OCI-LY7 (cell line): Measurements from ENCODE around the gene SPRYD7. TPM values are rescaled to one million over a fixed set of nuclear protein-coding genes. Genes with fewer than 3 reads are reported as not detected.

Experiments used
- BruUV-seq: library from RNA; stranded (reverse); fragments of 400-500 nt; replicated peaks from 2 replicates; lab custom pipeline; 2021; lab: Mats Ljungman, UMichigan
- CTCF ChIA-PET: fragments of 300-600 bp; sonication (Branson Sonifier 250); formaldehyde crosslinking; loops from one replicate; lab custom pipeline; 2022; ENCODE audit warnings: antibody characterized with exemption; ENCODE audit not compliant: unreplicated experiment; lab: Charles Lee
- POLR2A ChIA-PET: fragments of 300-600 bp; sonication (Branson Sonifier 250); formaldehyde crosslinking; loops from one replicate; lab custom pipeline; 2022; ENCODE audit warnings: antibody characterized with exemption; lab: Charles Lee
- DNase-seq: peaks from one replicate; pipeline ENCODE4 v3.0.0-alpha.2; 2015; ENCODE audit warnings: low spot score
- H2AFZ ChIP-seq: fragments of 200-600 bp; sonication (generic), shearing (Covaris generic); 2 replicates; pipeline ENCODE4 v1.6.1; 2014; ENCODE audit warnings: mild to moderate bottlenecking, antibody characterized with exemption, low read length, moderate library complexity
- H3K27ac ChIP-seq: fragments of 200-600 bp; sonication (generic); 2 replicates; pipeline ENCODE4 v1.5.1; 2014; ENCODE audit warnings: mixed run types, low read depth, mild to moderate bottlenecking, moderate library complexity, low read length, inconsistent platforms; ENCODE audit not compliant: poor library complexity, severe bottlenecking
- H3K36me3 ChIP-seq: fragments of 200-600 bp; sonication (generic); 2 replicates; pipeline ENCODE4 v1.6.1; 2014; ENCODE audit warnings: mild to moderate bottlenecking, antibody characterized with exemption, low read length, moderate library complexity, mixed read lengths; ENCODE audit not compliant: insufficient read depth
- H3K4me1 ChIP-seq: fragments of 200-600 bp; sonication (generic); 2 replicates; pipeline ENCODE4 v1.5.1; 2014; ENCODE audit warnings: mild to moderate bottlenecking, low read length; ENCODE audit not compliant: insufficient read depth, poor library complexity, severe bottlenecking
- H3K4me2 ChIP-seq: fragments of 200-600 bp; sonication (generic); 2 replicates; pipeline ENCODE4 v1.6.1; 2014; ENCODE audit warnings: mild to moderate bottlenecking, low read length
- H3K4me3 ChIP-seq: fragments of 200-600 bp; sonication (generic); 2 replicates; pipeline ENCODE4 v1.5.1; 2014; ENCODE audit warnings: mild to moderate bottlenecking, low read depth, low read length; ENCODE audit not compliant: poor library complexity, severe bottlenecking
- H3K79me2 ChIP-seq: fragments of 200-600 bp; sonication (generic); 2 replicates; pipeline ENCODE4 v1.6.1; 2016; ENCODE audit warnings: low read depth, mild to moderate bottlenecking, low read length, moderate library complexity, mixed read lengths; ENCODE audit not compliant: insufficient read depth
- H3K9me2 ChIP-seq: fragments of 200-600 bp; sonication (generic); 2 replicates; pipeline ENCODE4 v1.6.1; 2016; ENCODE audit warnings: mild to moderate bottlenecking, low read length, mixed read lengths; ENCODE audit not compliant: insufficient read depth
- H3K9me3 ChIP-seq: fragments of 200-600 bp; sonication (generic); 2 replicates; pipeline ENCODE4 v1.6.1; 2014; ENCODE audit warnings: mild to moderate bottlenecking, mixed run types, low read length, mixed read lengths
- H4K20me1 ChIP-seq: fragments of 200-600 bp; sonication (generic); 2 replicates; pipeline ENCODE4 v1.6.1; 2014; ENCODE audit warnings: mild to moderate bottlenecking, antibody characterized with exemption, low read length, moderate library complexity, mixed read lengths; ENCODE audit not compliant: insufficient read depth
- CTCF ChIP-seq: fragments of 200-600 bp; sonication (generic); conservative IDR thresholded peaks from 2 replicates; pipeline ENCODE4 v1.5.1; 2014; ENCODE audit warnings: mild to moderate bottlenecking, antibody characterized with exemption, low read length, moderate library complexity, mixed read lengths
- EZH2phosphoT487 ChIP-seq: fragments of 200-600 bp; sonication (generic); IDR thresholded peaks from 2 replicates; pipeline ENCODE4 v1.6.1; 2018; ENCODE audit warnings: low read depth, borderline replicate concordance, mild to moderate bottlenecking, mixed run types, antibody characterized with exemption, low read length, moderate library complexity, mixed read lengths
- intact Hi-C: fragments of 100-400 bp; cut with micrococcal nuclease; formaldehyde crosslinking; loops from one replicate; pipeline ENCODE4 v1.10.0; 2022; ENCODE audit not compliant: unreplicated experiment
- total RNA-seq, 2 experiments: library from RNA; depleted of rRNA in 1 of 2; stranded (reverse); fragments of >200 nt in 1 of 2; shearing (Covaris generic) in 1 of 2; gene quantifications; 2 replicates each; pipeline ENCODE4 v1.2.3, GENCODE V29; 2014 to 2022

SPRYD7 gene
- total RNA-seq, 2 experiments from 2014 or later, result 6.8 to 10.6 TPM

- ChIA-PET POLR2A (no interaction called here), CTCF (no interaction called here)
- TF ChIP-seq EZH2phosphoT487, result no peak
- TF ChIP-seq CTCF, result no peak
- H4K20me1 ChIP-seq, result no peaks in the 10 kb centered on the region
- H2AFZ ChIP-seq, result no peak overlapping the region
- intact Hi-C loops, result no loop called here
- DNase-seq, result peak; percentile 49
- no peaks in the 10 kb centered on the region for H3K79me2 ChIP-seq
- no TSS peak for BruUV-seq
- no peak overlapping the region for H3K4me3 ChIP-seq
- no peak overlapping the region for H3K4me2 ChIP-seq
- H3K4me1 ChIP-seq, result no peaks in the 10 kb centered on the region
- peaks cover 34% of the 10 kb centered on the region; the same call in 1 of the 2 replicates for H3K9me3 ChIP-seq
- H3K9me2 ChIP-seq, result no peaks in the 10 kb centered on the region
- no peaks in the 10 kb centered on the region for H3K36me3 ChIP-seq
- H3K27ac ChIP-seq, result no peak overlapping the region
These were observed 58.4 kb downstream of the SPRYD7 start for GRCh38 chr13:49877629-49878218.

- Histone ChIP-seq H3K36me3 (no peaks in the 10 kb centered on the region), H3K9me2 (no peaks in the 10 kb centered on the region), H3K27ac (no peak overlapping the region), H3K4me3 (no peak overlapping the region), H2AFZ (no peak overlapping the region), H3K9me3 (peaks cover 34% of the 10 kb centered on the region; the same call in 1 of the 2 replicates), H3K4me1 (no peaks in the 10 kb centered on the region), H3K4me2 (no peak overlapping the region), H3K79me2 (no peaks in the 10 kb centered on the region), H4K20me1 (no peaks in the 10 kb centered on the region)
- ChIA-PET CTCF (no interaction called here), POLR2A (no interaction called here)
- DNase-seq, result no peak
- intact Hi-C loops, result no loop called here
- TF ChIP-seq EZH2phosphoT487 (no peak), CTCF (no peak)
- BruUV-seq, result no TSS peak
These were observed 61.7 kb downstream of the SPRYD7 start for GRCh38 chr13:49874430-49874829.

- Histone ChIP-seq H3K79me2 (no peaks in the 10 kb centered on the region), H3K4me2 (no peak overlapping the region), H3K27ac (no peak overlapping the region), H4K20me1 (no peaks in the 10 kb centered on the region), H3K9me3 (peaks cover 1% of the 10 kb centered on the region; the same call in 1 of the 2 replicates), H3K9me2 (no peaks in the 10 kb centered on the region), H3K36me3 (no peaks in the 10 kb centered on the region), H3K4me1 (no peaks in the 10 kb centered on the region), H3K4me3 (no peak overlapping the region), H2AFZ (no peak overlapping the region)
- TF ChIP-seq EZH2phosphoT487 (no peak), CTCF (peak; percentile 78)
- intact Hi-C loops, result no loop called here
- DNase-seq, result peak; percentile 38
- CTCF ChIA-PET, result no interaction called here
- no TSS peak for BruUV-seq
- POLR2A ChIA-PET, result interaction anchor here (0.6 to 1.3 kb wide), 3 partner anchors 13 to 213 kb away, joined by 3 read pairs; no protein-coding TSS in a partner anchor
These were observed 66.6 kb downstream of the SPRYD7 start for GRCh38 chr13:49869519-49869918.
